CD14-positive monocyte (primary cell): Measurements from ENCODE around the gene OPN5. TPM values are rescaled to one million over a fixed set of nuclear protein-coding genes. Genes with fewer than 3 reads are reported as not detected.

Experiments
- DNase-seq, 3 donors: peaks; one replicate each; pipeline ENCODE4 v3.0.0-alpha.2; 2011 to 2022
- H2AFZ ChIP-seq: 2 replicates; pipeline ENCODE4 v1.6.0; 2012; ENCODE audit warnings: mild to moderate bottlenecking, low read depth, low read length, inconsistent platforms; ENCODE audit not compliant: insufficient read depth, poor library complexity, severe bottlenecking
- H3K27ac ChIP-seq, 2 donors: 1 replicate in 1 of 2; 2 replicates in 1 of 2; pipeline ENCODE4 v1.5.1; 2012 to 2013; ENCODE audit warnings: low read length in 2 of 2, control low read depth in 1 of 2, inconsistent platforms in 1 of 2, low read depth in 1 of 2, mild to moderate bottlenecking in 1 of 2
- H3K27me3 ChIP-seq, 2 donors: one replicate each; pipeline versions ENCODE4 v1.6.0 to v1.6.1; 2011 to 2013; ENCODE audit warnings: low read length in 2 of 2; ENCODE audit not compliant: control insufficient read depth in 2 of 2, insufficient read depth in 2 of 2
- H3K36me3 ChIP-seq, 2 donors: replicated peaks in 1 of 2; 1 replicate in 1 of 2; 2 replicates in 1 of 2; pipeline versions ENCODE4 v1.5.1 to v1.6.1; 2012 to 2013; ENCODE audit warnings: low read length in 2 of 2, control low read depth in 1 of 2, inconsistent platforms in 1 of 2, mild to moderate bottlenecking in 1 of 2; ENCODE audit not compliant: insufficient read depth in 2 of 2, control insufficient read depth in 1 of 2
- H3K4me1 ChIP-seq, 2 donors: 1 replicate in 1 of 2; 2 replicates in 1 of 2; pipeline versions ENCODE4 v1.5.1 to v1.6.1; 2012 to 2013; ENCODE audit warnings: low read length in 2 of 2, control low read depth in 1 of 2, inconsistent platforms in 1 of 2, mild to moderate bottlenecking in 1 of 2, moderate library complexity in 1 of 2; ENCODE audit not compliant: insufficient read depth in 2 of 2, control insufficient read depth in 1 of 2
- H3K4me2 ChIP-seq: replicated peaks from 2 replicates; pipeline ENCODE3; 2012; ENCODE audit warnings: low read length, moderate library complexity, mild to moderate bottlenecking; ENCODE audit not compliant: poor library complexity, severe bottlenecking; ENCODE audit errors: extremely low read depth
- H3K4me3 ChIP-seq, 3 experiments: fragments of 200-600 bp in 1 of 3; sonication (generic) in 1 of 3; replicated peaks in 1 of 3; 1 replicate in 2 of 3; 2 replicates in 1 of 3; pipeline ENCODE4 v1.5.1; 2011 to 2013; ENCODE audit warnings: low read length in 3 of 3, mild to moderate bottlenecking in 3 of 3, control low read depth in 2 of 3, low read depth in 2 of 3, inconsistent platforms in 1 of 3, moderate library complexity in 1 of 3
- H3K79me2 ChIP-seq: 2 replicates; pipeline ENCODE4 v1.6.0; 2012; ENCODE audit warnings: mild to moderate bottlenecking, control low read depth, inconsistent platforms, low read length, moderate library complexity; ENCODE audit not compliant: insufficient read depth
- H3K9ac ChIP-seq: 2 replicates; pipeline ENCODE4 v1.6.0; 2017; ENCODE audit warnings: low read length, mild to moderate bottlenecking; ENCODE audit not compliant: insufficient read depth, poor library complexity, severe bottlenecking
- H3K9me3 ChIP-seq, 2 donors: replicated peaks in 1 of 2; 1 replicate in 1 of 2; 2 replicates in 1 of 2; pipeline versions ENCODE4 v1.5.1 to v1.6.1; 2012 to 2013; ENCODE audit warnings: low read length in 2 of 2, control low read depth in 1 of 2; ENCODE audit not compliant: control insufficient read depth in 1 of 2, insufficient read depth in 1 of 2
- H4K20me1 ChIP-seq: 2 replicates; pipeline ENCODE4 v1.6.0; 2012; ENCODE audit warnings: mild to moderate bottlenecking, low read length, control low read depth, moderate library complexity; ENCODE audit not compliant: insufficient read depth
- H3K27ac Mint-ChIP-seq, 7 donors: one replicate each; pipeline ENCODE4 v1.8.0; 2020; ENCODE audit warnings: mild to moderate bottlenecking in 7 of 7, mixed read lengths in 7 of 7, moderate library complexity in 6 of 7, inconsistent platforms in 2 of 7
- H3K27me3 Mint-ChIP-seq, 3 donors: one replicate each; pipeline ENCODE4 v1.8.0; 2021 to 2022; ENCODE audit warnings: low read depth in 3 of 3, mild to moderate bottlenecking in 3 of 3, mixed read lengths in 3 of 3, moderate library complexity in 3 of 3, inconsistent platforms in 1 of 3
- H3K36me3 Mint-ChIP-seq, 2 donors: one replicate each; pipeline ENCODE4 v1.8.0; 2020; ENCODE audit warnings: mixed read lengths in 2 of 2, inconsistent platforms in 1 of 2, mild to moderate bottlenecking in 1 of 2
- H3K4me1 Mint-ChIP-seq: one replicate; pipeline ENCODE4 v1.8.0; 2020; ENCODE audit warnings: mild to moderate bottlenecking, mixed read lengths
- H3K4me3 Mint-ChIP-seq, 2 donors: one replicate each; pipeline ENCODE4 v1.8.0; 2020; ENCODE audit warnings: mild to moderate bottlenecking in 2 of 2, mixed read lengths in 2 of 2, moderate library complexity in 1 of 2
- H3K9me3 Mint-ChIP-seq, 7 donors: one replicate each; pipeline ENCODE4 v1.8.0; 2020 to 2022; ENCODE audit warnings: mixed read lengths in 7 of 7, mild to moderate bottlenecking in 6 of 7, moderate library complexity in 6 of 7, inconsistent platforms in 2 of 7
- WGBS: methylation state at CpG from one replicate; pipeline ENCODE4 v1.1.5; 2013; ENCODE audit warnings: missing lambda C conversion rate; ENCODE audit not compliant: insufficient coverage; 5-methylcytosine and 5-hydroxymethylcytosine counted together
- intact Hi-C, 2 donors: fragments of 100-400 bp; cut with micrococcal nuclease; formaldehyde crosslinking; loops; one replicate each; pipeline versions ENCODE4 v1.15.0 to v1.15.1; 2023
- polyA plus RNA-seq, 3 donors: library from polyadenylated mRNA; depleted of rRNA in 1 of 3; unstranded in 2 of 3; stranded (reverse) in 1 of 3; fragments of 300-500 nt in 2 of 3; fragments of >200 nt in 1 of 3; fragmentation: Illumina TruSeq in 2 of 3; gene quantifications; 1 replicate in 2 of 3; 2 replicates in 1 of 3; pipeline ENCODE4 v1.2.3, GENCODE V29; 2012 to 2021
- TF ChIP-seq, protein P1 (sequence below): fragments of 200-600 bp; IDR thresholded peaks from one replicate; pipeline ENCODE4 v1.8.0; 2022; ENCODE audit warnings: antibody characterized with exemption, mild to moderate bottlenecking

Gene OPN5
- polyA plus RNA-seq, 3 donors = not detected

DNA sequence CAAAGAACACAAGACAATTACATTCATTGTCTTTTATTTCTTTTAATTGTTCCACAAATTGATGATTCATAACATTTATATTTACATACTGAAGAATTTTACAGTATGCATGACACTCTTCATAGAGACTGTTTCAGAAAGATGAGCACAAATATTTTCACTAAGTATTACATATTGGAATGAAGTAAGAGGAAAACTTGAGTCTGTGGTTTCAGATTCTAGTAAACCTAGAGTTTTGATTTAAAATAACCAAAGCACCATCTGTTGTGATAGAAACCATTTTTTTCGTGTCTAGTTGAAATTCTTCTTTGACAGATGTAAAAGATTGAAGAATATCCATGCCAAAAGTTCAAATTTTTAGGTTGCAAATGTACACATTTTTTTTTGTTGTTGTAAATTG lies 32.1 kb upstream of the OPN5 start:
- Mint-ChIP-seq H3K27ac (no peak overlapping the region), H3K36me3 (no peaks in the 10 kb centered on the region), H3K4me1 (no peaks in the 10 kb centered on the region), H3K27me3 (peaks cover 1 to 8% (median 2%) of the 10 kb centered on the region in 3 donors), H3K9me3 (peaks cover 0 to 7% (median 4%) of the 10 kb centered on the region in 7 donors), H3K4me3 (no peak overlapping the region)
- no peak for DNase-seq
- intact Hi-C loops = no loop called here
- no peaks in the 10 kb centered on the region for H3K36me3 ChIP-seq
- H2AFZ ChIP-seq = no peak overlapping the region
- TF ChIP-seq, protein P1, sequence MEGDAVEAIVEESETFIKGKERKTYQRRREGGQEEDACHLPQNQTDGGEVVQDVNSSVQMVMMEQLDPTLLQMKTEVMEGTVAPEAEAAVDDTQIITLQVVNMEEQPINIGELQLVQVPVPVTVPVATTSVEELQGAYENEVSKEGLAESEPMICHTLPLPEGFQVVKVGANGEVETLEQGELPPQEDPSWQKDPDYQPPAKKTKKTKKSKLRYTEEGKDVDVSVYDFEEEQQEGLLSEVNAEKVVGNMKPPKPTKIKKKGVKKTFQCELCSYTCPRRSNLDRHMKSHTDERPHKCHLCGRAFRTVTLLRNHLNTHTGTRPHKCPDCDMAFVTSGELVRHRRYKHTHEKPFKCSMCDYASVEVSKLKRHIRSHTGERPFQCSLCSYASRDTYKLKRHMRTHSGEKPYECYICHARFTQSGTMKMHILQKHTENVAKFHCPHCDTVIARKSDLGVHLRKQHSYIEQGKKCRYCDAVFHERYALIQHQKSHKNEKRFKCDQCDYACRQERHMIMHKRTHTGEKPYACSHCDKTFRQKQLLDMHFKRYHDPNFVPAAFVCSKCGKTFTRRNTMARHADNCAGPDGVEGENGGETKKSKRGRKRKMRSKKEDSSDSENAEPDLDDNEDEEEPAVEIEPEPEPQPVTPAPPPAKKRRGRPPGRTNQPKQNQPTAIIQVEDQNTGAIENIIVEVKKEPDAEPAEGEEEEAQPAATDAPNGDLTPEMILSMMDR = no peak
- no CpG with 5 or more reads among the region's 1 CpG for WGBS
- no peak overlapping the region for H3K4me2 ChIP-seq
- no peak overlapping the region for H3K9ac ChIP-seq
- no peaks in the 10 kb centered on the region for H3K27me3 ChIP-seq
- no peaks in the 10 kb centered on the region for H3K4me1 ChIP-seq
- H3K27ac ChIP-seq = no peak overlapping the region
- no peaks in the 10 kb centered on the region for H4K20me1 ChIP-seq
- no peaks in the 10 kb centered on the region for H3K9me3 ChIP-seq
- H3K79me2 ChIP-seq = no peaks in the 10 kb centered on the region
- H3K4me3 ChIP-seq = no peak overlapping the region

DNA sequence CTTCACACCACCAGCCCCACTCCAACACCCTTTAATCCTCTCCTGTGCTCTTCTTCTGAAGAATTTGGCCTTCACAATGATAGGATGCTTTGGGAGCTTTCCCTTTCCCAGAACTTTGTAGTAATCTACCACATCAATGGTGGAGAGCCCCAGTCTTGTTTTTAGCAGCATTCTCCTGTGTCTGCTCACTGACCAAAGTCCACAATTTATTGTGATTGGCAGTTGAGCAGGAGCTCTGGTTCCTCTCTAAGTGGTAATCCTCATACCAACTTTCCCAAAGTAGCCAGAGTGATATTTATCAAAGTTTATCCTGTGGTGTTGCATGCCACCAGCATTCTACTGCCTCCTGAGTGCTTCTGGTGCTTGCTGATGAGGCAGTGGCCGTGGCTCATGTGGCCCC lies 29.0 kb upstream of the OPN5 start:
- Histone ChIP-seq H3K27me3 (no peaks in the 10 kb centered on the region), H4K20me1 (no peaks in the 10 kb centered on the region), H3K4me1 (no peaks in the 10 kb centered on the region), H3K4me3 (no peak overlapping the region), H3K4me2 (no peak overlapping the region), H3K9ac (no peak overlapping the region), H2AFZ (no peak overlapping the region), H3K36me3 (no peaks in the 10 kb centered on the region), H3K27ac (no peak overlapping the region), H3K9me3 (no peaks in the 10 kb centered on the region), H3K79me2 (no peaks in the 10 kb centered on the region)
- Mint-ChIP-seq H3K27ac (no peak overlapping the region), H3K4me1 (no peaks in the 10 kb centered on the region), H3K9me3 (peaks cover 0 to 6% (median 2%) of the 10 kb centered on the region in 7 donors), H3K27me3 (peaks cover 0 to 5% (median 2%) of the 10 kb centered on the region in 3 donors), H3K36me3 (no peaks in the 10 kb centered on the region), H3K4me3 (no peak overlapping the region)
- intact Hi-C loops = no loop called here
- DNase-seq = no peak
- no CpG with 5 or more reads among the region's 1 CpG for WGBS
- TF ChIP-seq, protein P1 = no peak
